GM12874 (cell line): Measurements from ENCODE around the gene LIN9.

ENCODE experiments used
- CTCF ChIP-seq: IDR thresholded peaks from 2 replicates; pipeline ENCODE4 v1.5.1; 2011; ENCODE audit warnings: low read depth, mild to moderate bottlenecking, control low read depth, low read length, moderate library complexity; ENCODE audit not compliant: insufficient read depth

LIN9 gene

GRCh38 chr1:226217273-226217672 lies 91.7 kb downstream of the LIN9 start:
- TF ChIP-seq CTCF = no peak

- no peak for TF ChIP-seq CTCF
Observed at GRCh38 chr1:226216056-226216455, 92.9 kb downstream of the LIN9 start.

GRCh38 chr1:226215239-226215638 lies 93.7 kb downstream of the LIN9 start:
- TF ChIP-seq CTCF = no peak

- no peak for TF ChIP-seq CTCF
Observed at GRCh38 chr1:226212545-226212944, 96.4 kb downstream of the LIN9 start.

GRCh38 chr1:226211181-226211821 lies 97.7 kb downstream of the LIN9 start:
- no peak for TF ChIP-seq CTCF

DNA sequence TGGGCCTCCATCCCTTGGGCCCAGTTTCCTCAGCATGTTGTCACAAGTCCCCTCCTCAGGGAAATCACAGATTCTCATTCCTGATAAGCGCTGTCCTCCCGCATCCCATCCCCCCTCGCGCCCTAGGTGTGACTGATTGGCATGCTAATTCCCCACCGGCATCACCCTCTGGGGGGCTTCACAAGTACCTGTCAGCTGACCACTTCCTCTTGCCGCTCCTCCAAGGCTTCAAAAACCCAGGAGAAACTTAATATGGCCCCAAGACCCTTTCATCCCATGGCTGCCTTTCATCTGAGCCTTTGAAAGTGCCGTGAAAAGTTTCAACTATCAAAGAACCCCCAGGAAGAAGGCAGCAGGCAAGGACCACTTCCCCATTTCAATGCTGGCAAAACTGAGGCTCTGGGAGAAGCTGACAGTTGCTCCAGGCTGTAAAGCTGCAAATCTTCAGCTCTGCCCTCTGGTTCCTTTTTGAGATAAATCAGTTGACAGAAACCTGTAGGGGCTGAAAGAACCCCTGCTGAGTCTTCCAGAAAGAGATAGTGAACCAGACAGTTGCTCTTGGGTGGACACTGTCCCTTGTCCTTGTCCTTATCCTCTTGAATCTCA lies 98.3 kb downstream of the LIN9 start:
- no peak for TF ChIP-seq CTCF

GRCh38 chr1:226209307-226210059 lies 99.5 kb downstream of the LIN9 start:
- TF ChIP-seq CTCF = no peak
